HUES64 (cell line): ENCODE results near the gene GPR27.

Experiments
- H3K27ac ChIP-seq: 2 replicates; pipeline ENCODE4 v1.7.0; 2013; ENCODE audit warnings: low read depth, low read length, inconsistent platforms
- H3K27me3 ChIP-seq: 2 replicates; pipeline ENCODE4 v1.6.1; 2013; ENCODE audit warnings: mild to moderate bottlenecking, low read length; ENCODE audit not compliant: insufficient read depth
- H3K36me3 ChIP-seq: 2 replicates; pipeline ENCODE4 v1.6.1; 2013; ENCODE audit warnings: mild to moderate bottlenecking, low read length; ENCODE audit not compliant: insufficient read depth
- H3K4me1 ChIP-seq: 2 replicates; pipeline ENCODE4 v1.6.1; 2013; ENCODE audit warnings: mild to moderate bottlenecking, low read length, moderate library complexity; ENCODE audit not compliant: insufficient read depth
- H3K4me3 ChIP-seq: 2 replicates; pipeline ENCODE4 v1.5.1; 2013; ENCODE audit warnings: mild to moderate bottlenecking, low read length, moderate library complexity
- H3K9ac ChIP-seq: 2 replicates; pipeline ENCODE4 v1.6.1; 2013; ENCODE audit warnings: mild to moderate bottlenecking, low read depth, low read length
- H3K9me3 ChIP-seq: 2 replicates; pipeline ENCODE4 v1.6.1; 2013; ENCODE audit warnings: low read depth, low read length; ENCODE audit not compliant: insufficient read depth
- WGBS: fragments of 150-250, 120-280 bp; methylation state at CpG from one replicate; pipeline ENCODE4 v1.1.7; 2013; ENCODE audit warnings: missing lambda C conversion rate; 5-methylcytosine and 5-hydroxymethylcytosine counted together

GPR27 gene

DNA sequence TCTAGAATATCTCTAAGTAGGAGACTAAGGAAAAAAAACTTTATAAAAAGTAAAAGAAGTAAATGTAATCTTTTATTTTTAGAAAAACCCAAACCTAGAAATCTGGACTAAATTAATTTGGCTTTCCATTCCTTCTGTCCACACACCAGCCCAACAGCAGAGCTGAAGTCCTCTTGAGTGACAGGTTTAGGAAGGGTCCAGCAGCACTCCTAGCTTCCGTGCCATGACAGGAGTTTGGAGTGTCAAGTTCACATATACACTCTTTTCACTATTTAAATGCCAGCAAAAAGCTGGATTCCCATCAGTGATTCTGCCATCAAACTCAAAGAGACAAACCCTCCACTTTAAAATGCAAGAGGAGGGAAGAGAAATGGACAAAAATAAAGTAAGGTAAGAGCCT, 18.2 kb downstream of the GPR27 start:
- H3K9ac ChIP-seq: no peak overlapping the region
- 76% methylated on average over 1 of the region's 1 CpG for WGBS

DNA sequence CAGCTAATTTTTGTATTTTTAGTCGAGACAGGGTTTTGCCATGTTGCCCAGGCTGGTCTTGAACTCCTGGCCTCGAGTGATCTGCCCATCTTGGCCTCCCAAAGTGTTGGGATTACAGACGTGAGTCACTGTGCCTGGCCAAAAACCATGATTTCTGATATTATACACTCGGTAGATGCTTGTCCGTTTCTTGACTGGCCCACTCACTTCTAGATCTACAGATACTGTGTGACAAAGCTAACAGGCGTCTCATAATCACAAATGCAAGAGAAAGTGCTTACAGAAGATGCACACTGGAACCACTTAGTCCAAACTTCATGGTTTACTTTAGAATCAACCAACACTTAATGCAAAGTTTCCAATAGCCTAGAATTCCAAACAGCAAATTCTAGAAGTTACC, 22.9 kb downstream of the GPR27 start:
- Histone ChIP-seq H3K4me1 (peaks cover 28% of the 10 kb centered on the region), H3K9ac (no peak overlapping the region), H3K27me3 (peaks cover 11% of the 10 kb centered on the region; the same call in 1 of the 2 replicates), H3K9me3 (no peaks in the 10 kb centered on the region), H3K27ac (no peak overlapping the region), H3K36me3 (no peaks in the 10 kb centered on the region), H3K4me3 (no peak overlapping the region)
- 60% methylated on average over 6 of the region's 6 CpGs for WGBS

More for the DNA sequence above, 18.2 kb downstream of the GPR27 start:
- no peaks in the 10 kb centered on the region for H3K27me3 ChIP-seq
- H3K27ac ChIP-seq: no peak overlapping the region
- no peaks in the 10 kb centered on the region for H3K36me3 ChIP-seq
- H3K4me3 ChIP-seq: no peak overlapping the region; the same call in 1 of the 2 replicates
- peaks cover 28% of the 10 kb centered on the region for H3K4me1 ChIP-seq
- H3K9me3 ChIP-seq: no peaks in the 10 kb centered on the region

DNA sequence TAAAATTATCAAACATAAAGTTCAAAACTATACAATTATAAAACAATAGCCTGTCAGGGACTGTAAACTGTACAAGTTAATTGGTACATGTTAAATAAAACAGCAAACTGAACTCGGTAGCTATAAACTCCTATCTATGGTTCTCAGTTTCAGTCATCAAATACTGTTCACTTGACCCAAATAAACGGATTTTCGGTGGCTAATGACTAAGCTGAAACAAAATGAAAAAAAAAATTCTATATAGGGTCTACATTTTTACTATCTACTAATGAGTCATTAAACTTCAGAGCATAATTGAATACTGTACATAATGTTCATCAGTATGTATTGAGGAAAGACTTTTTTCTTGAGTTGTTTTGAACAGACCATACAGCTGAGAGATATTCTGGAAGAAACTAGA, 24.7 kb downstream of the GPR27 start:
- WGBS: 90% methylated on average over 3 of the region's 3 CpGs
- H3K4me3 ChIP-seq: no peak overlapping the region
- no peaks in the 10 kb centered on the region for H3K36me3 ChIP-seq
- H3K9ac ChIP-seq: no peak overlapping the region
- H3K4me1 ChIP-seq: peaks cover 23% of the 10 kb centered on the region
- H3K27me3 ChIP-seq: peaks cover 29% of the 10 kb centered on the region
- no peaks in the 10 kb centered on the region for H3K9me3 ChIP-seq
- no peak overlapping the region for H3K27ac ChIP-seq

DNA sequence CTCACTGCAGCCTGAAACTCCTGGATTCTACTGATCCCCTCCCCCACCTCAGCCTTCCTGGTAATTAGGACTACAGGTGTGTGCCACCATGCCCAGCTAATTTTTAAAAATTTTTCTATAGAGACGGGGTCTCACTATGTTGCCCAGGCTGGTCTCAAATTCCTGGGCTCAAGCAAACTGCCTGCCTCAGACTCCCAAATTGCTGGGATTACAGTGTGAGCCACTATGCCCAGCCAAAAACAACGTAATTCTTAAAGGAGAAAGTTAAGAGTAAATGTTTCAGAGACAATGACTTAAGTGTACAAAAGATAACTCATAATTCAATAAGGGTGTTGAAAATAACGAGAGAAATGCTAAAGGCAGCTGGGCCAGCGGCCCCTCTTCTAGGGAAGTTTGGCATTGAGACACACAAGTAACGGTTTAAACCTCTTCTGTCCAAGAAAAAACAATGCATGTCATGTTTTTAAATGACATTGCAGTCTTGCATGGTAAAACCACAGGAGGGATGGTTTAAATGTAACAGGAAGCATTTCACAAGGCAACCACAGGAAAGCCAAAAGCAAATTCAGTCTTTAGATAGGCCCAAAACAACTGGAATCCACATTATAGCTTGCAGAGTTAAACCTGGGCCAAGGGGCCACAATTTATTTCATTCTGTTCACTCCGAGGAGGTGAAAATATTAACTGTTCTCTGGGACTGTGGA, 26.2 kb downstream of the GPR27 start:
- 64% methylated on average over 6 of the region's 6 CpGs for WGBS
- H3K27ac ChIP-seq: peak overlapping the region; percentile 1; the same call in 1 of the 2 replicates
- H3K9ac ChIP-seq: no peak overlapping the region
- H3K36me3 ChIP-seq: no peaks in the 10 kb centered on the region
- no peak overlapping the region for H3K4me3 ChIP-seq
- peaks cover 35% of the 10 kb centered on the region for H3K4me1 ChIP-seq
- H3K27me3 ChIP-seq: peaks cover 44% of the 10 kb centered on the region
- H3K9me3 ChIP-seq: no peaks in the 10 kb centered on the region

DNA sequence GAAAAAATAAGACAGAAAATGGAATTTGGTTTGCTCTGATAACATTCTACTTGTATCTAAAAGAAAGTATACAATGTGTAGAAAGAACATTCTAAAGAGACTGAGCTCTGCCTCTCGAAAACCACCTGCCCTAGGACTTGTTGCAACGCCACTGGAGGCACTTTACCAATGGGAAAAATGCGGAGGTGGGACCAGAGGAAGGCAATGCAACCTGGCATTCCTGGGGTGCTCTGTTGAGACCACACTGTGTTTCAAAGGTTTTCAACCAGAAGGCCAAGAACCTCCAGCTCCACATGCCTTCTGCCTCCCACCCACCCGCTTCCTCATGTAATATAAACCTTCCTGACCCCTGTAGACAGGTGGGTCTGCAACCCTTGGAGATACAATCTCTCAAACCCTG, 26.8 kb downstream of the GPR27 start:
- Histone ChIP-seq H3K27me3 (peaks cover 50% of the 10 kb centered on the region), H3K9ac (no peak overlapping the region), H3K9me3 (no peaks in the 10 kb centered on the region), H3K36me3 (no peaks in the 10 kb centered on the region), H3K4me1 (peaks cover 35% of the 10 kb centered on the region), H3K27ac (no peak overlapping the region), H3K4me3 (no peak overlapping the region)
- 79% methylated on average over 4 of the region's 4 CpGs for WGBS

DNA sequence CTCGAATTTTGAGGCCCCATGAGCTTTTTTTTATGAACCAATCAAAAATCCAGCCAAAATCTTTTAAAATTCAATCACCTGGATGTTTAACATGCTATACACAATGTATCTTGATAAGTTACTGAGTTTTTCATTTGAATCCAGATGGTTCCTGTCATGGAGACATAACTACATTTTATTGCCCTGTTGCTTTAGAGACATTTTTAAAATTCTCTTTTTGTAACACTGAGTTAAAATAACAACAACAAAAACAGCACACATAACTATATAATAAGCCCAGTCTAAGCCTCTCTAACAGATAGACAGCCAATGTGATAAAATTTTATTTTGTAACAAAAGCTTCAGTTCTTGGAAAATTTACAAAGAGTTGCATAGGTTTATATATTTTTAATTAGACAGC, 29.5 kb downstream of the GPR27 start:
- H3K36me3 ChIP-seq: no peaks in the 10 kb centered on the region
- peaks cover 76% of the 10 kb centered on the region for H3K27me3 ChIP-seq
- H3K4me3 ChIP-seq: no peak overlapping the region
- no peak overlapping the region for H3K9ac ChIP-seq
- H3K4me1 ChIP-seq: peaks cover 46% of the 10 kb centered on the region
- WGBS: 77% methylated on average over 1 of the region's 1 CpG
- H3K9me3 ChIP-seq: no peaks in the 10 kb centered on the region
- H3K27ac ChIP-seq: no peak overlapping the region

DNA sequence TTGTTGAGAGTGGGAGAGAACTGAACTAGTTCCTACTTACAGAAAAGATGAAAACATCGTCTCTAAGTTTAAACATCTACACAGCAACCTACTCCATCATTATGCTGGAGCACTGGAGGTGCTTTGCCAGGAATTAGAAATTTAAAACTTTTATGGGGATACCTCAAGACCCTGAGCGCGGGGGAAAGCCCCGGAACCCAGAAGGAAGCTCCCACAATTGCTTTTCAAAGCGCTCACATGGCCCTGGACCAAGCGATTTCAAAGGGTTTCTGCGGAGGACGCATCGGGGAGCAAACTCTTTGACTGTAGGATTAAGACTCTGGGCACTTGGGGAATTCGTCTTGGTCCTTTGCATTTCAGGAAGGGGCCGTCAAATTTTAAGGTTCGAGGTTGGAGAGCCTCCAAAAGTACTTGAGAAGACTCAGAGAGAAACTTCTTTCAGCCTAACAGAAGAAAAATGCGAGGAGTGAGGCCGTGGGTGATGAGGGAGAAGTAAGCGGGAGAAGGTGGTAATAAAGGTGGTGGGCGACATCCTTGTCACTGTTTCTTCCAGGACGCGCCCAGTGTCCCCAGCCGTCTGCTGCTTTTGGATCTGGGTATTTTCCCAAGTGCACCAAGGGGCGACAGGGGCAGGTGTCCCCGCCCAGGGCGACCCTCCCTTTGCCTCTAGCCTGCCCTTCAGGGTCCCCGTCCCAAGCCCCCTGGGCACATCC, 30.7 kb downstream of the GPR27 start:
- 5% methylated on average over 23 of the region's 23 CpGs for WGBS
- Histone ChIP-seq H3K27ac (no peak overlapping the region), H3K4me3 (peak overlapping the region; percentile 52), H3K36me3 (no peaks in the 10 kb centered on the region), H3K4me1 (peaks cover 40% of the 10 kb centered on the region), H3K9ac (peak overlapping the region; percentile 45; the same call in 1 of the 2 replicates), H3K27me3 (peaks cover 83% of the 10 kb centered on the region), H3K9me3 (no peaks in the 10 kb centered on the region)

DNA sequence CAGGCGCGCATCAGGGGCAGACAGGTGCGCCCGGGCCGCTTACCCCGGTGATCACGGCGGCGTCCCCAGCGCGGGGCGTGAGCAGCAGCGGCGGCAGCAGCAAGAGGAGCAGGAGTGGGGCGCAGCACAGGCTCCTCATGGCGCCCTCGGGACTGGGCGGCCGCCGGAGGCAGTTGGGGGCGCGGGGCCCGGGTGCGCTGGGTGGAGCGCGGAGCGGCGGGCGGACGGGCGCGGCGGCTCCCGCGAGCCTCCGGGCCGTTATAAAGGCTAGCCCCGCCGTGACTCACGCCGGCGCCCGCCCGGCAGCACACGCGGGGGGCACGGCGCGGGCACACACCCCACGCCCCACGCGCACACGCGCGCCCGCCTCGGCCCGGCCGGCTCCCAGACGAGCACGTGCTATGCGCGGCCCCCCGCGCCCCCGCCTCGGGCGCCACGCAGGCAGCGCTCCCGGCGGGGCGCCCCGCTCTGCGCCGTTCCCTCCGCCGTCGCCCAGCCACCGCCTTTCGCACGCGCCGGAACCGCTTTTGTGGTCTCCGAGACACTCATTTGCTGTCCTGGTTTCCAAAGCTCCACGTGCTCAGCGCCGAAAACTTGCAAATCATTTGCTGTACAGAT, 31.4 kb downstream of the GPR27 start, which contains the start of gene PROK2:
PROK2 (minus strand) TSS at position 235 of the 618 bp plus-strand sequence; CDS start at position 139, 96 bp downstream.
- peak within 1 kb of the TSS; percentile 45 for H3K9ac ChIP-seq
- peak within 1 kb of the TSS; percentile 52 for H3K4me3 ChIP-seq

DNA sequence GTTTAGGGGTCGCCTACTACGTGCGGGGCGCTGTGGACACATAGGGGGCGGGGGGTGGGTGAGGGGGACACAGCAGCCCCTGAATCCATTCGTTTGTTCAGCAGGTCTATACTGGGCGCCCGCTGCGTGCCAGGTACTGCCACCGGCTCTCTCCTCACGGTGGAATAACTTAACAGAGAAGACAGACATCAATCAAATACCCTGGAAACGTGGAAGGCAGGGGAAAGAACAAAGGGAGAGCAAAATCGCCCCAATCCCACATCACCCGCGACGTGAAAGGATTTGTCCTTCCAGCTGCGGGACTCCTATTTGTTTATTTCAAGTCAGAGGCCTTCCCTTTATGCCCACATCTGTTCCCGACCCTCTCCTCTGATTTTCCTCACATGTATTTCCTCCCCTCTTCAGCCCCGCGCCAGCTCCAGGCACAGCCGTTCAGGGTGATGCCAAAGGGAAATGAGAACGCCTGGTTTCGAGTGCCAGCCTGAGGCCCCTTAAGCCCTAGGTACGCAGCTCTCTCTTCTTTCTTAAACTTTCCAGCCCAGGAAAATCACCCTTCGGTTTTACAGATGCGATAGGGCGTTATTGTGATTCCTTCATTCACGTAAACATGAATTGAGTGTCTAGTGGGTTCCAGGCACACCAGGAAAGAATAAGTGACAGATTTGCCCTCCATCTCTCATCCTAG, 32.0 kb downstream of the GPR27 start:
- Histone ChIP-seq H3K4me1 (peaks cover 30% of the 10 kb centered on the region), H3K27ac (no peak overlapping the region), H3K27me3 (peaks cover 81% of the 10 kb centered on the region), H3K36me3 (no peaks in the 10 kb centered on the region), H3K9me3 (no peaks in the 10 kb centered on the region), H3K4me3 (peak overlapping the region; percentile 52), H3K9ac (no peak overlapping the region)
- WGBS: 24% methylated on average over 28 of the region's 28 CpGs

More for the DNA sequence above, 31.4 kb downstream of the GPR27 start, which contains the start of gene PROK2:
- H3K36me3 ChIP-seq: no peaks in the 10 kb centered on the region
- WGBS: under 1% methylated on average over 89 of the region's 89 CpGs
- peaks cover 33% of the 10 kb centered on the region for H3K4me1 ChIP-seq
- peaks cover 83% of the 10 kb centered on the region for H3K27me3 ChIP-seq
- H3K9me3 ChIP-seq: no peaks in the 10 kb centered on the region
- H3K27ac ChIP-seq: no peak within 1 kb of the TSS

DNA sequence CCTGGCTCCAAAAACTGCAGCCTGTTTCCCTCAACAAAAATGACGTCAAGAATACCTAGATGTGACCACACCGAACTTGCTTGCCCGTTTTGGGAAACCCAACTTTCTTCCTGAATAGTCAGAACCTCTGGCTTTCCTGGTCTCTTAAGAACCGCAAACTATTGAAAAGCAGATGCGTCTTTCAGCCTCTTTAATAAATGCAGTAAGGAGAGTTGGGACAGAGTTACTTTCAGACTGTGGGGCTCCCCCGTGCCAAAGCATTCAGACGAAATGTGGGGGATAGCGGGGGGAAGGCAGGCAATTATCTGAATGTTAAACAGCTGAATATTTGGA, 32.5 kb downstream of the GPR27 start:
- Histone ChIP-seq H3K4me1 (peaks cover 30% of the 10 kb centered on the region), H3K27ac (no peak overlapping the region), H3K27me3 (peaks cover 76% of the 10 kb centered on the region), H3K9me3 (no peaks in the 10 kb centered on the region), H3K36me3 (no peaks in the 10 kb centered on the region), H3K4me3 (peak overlapping the region; percentile 52; the same call in 1 of the 2 replicates), H3K9ac (no peak overlapping the region)
- WGBS: 43% methylated on average over 8 of the region's 8 CpGs

DNA sequence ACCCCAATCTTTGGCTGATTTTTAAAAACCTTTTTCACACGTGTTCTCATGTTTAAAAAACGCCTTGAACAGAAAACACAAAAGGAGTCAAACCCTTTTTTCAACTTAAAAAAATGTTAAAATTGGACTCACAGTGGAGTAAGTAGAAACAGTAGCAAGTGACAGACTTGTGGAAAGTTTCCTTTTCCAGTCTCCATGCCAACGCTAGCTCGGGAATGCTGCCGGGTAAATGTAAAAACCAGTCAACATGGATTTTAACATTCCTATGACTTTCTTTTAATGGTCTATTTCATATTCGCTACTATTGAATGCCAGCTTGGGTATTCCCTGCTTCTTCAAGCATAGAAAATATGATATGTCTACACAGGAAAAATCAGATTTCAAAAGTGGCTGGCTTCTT, 32.9 kb downstream of the GPR27 start:
- H3K9me3 ChIP-seq: no peaks in the 10 kb centered on the region
- H3K36me3 ChIP-seq: no peaks in the 10 kb centered on the region
- peaks cover 72% of the 10 kb centered on the region for H3K27me3 ChIP-seq
- no peak overlapping the region for H3K4me3 ChIP-seq
- no peak overlapping the region for H3K27ac ChIP-seq
- H3K4me1 ChIP-seq: peaks cover 30% of the 10 kb centered on the region
- H3K9ac ChIP-seq: no peak overlapping the region
- 68% methylated on average over 6 of the region's 6 CpGs for WGBS
